GM12873 (cell line): Measurements from ENCODE around the gene TEKT1.

Source experiments
- CTCF ChIP-seq: IDR thresholded peaks from 2 replicates; pipeline ENCODE4 v1.5.1; 2012; ENCODE audit warnings: low read depth, mild to moderate bottlenecking, moderate library complexity, low read length, control low read depth; ENCODE audit not compliant: insufficient read depth; ENCODE audit errors: missing control alignments

The TEKT1 gene

GRCh38 chr17:6748617-6749016 lies 82.9 kb downstream of the TEKT1 start:
- no peak for TF ChIP-seq CTCF
